Middle frontal gyrus (tissue), 1 donor: Measurements from ENCODE around the gene DIO1.

Source experiments
- DNase-seq: peaks from one replicate; pipeline ENCODE4 v3.0.0-alpha.2; 2015; ENCODE audit warnings: low spot score; ENCODE audit errors: extremely low spot score

DIO1 gene

DNA sequence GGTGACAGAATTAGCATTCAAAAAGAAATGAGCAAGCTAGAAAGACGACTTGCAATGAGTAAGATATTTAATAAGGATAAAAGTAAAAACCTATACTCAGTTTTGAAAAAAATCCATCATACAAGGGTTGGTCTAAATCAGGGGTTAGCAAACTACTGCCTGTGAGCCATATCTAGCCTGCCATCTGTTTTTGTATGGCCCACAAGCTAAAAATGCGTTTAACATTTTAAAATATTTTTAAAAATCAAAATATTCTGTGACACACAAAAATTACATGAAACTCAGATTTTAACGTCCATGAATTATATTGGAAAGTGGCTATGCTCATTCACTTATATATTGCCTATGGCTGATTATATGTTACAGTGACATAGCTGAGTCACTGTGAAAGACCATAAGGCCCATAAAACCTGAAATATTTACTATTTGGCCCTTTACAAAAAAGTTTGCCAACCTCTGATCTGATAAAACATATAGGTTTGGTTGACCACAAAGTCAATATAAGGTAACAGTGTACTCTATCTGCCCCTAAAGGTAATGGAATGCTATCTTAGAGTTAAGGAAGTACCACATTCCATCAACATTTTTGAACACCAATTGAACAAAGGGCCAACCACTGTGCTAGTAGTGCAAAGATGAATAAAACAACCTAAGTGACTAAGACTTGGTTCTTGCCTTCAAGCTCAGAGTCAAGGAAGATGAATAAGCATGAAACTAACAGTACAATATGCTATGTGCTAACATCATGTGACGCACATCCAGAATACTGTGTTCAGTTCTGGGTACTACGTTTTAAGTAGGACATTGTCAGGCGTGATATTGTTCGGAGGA is 48.4 kb downstream of the DIO1 start:
- DNase-seq = no peak

DNA sequence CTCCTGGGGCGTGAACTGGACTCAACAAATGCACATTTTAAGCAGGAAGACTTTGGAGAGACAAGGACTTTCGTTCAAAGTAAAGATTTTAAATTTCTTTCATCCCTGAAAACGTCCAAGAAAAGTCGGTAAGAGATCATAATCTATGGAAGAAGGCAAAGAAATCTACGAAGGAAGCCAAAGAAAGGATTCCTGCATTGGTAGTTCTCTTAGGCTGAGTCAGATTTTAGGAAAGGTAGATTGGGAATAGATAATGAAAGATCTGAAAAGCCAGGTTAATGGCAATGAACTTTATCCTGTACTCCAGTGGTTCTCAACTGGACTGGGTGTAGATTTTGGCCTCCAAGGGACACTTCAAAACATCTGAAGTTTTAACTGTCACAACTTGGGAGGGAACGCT is 49.1 kb downstream of the DIO1 start:
- DNase-seq = no peak

DNA sequence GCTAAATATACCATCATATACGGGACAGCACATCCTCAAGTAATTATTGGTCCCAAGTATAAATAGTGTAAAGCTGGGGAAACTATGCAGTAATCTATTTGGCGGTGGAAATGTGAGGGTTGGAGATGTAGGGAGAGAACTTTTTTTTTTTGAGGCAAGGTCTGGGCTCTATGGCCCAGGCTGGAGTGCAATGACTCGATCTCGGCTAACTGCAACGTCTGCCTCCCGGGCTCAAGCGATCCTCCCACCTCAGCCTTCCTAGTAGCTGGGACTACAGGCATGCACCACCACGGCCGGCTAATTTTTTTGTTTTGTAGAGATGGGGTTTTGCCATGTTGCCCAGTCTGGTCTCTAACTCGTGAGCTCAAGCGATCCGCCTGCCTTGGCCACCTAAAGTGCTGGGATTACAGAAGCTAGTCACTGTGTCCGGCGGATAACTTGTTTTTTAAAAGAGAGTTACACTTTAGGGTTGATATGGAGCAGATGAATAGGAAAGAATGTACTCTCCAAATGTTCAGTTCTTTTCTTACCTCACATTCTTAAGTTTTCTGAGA is 49.6 kb downstream of the DIO1 start:
- no peak for DNase-seq

DNA sequence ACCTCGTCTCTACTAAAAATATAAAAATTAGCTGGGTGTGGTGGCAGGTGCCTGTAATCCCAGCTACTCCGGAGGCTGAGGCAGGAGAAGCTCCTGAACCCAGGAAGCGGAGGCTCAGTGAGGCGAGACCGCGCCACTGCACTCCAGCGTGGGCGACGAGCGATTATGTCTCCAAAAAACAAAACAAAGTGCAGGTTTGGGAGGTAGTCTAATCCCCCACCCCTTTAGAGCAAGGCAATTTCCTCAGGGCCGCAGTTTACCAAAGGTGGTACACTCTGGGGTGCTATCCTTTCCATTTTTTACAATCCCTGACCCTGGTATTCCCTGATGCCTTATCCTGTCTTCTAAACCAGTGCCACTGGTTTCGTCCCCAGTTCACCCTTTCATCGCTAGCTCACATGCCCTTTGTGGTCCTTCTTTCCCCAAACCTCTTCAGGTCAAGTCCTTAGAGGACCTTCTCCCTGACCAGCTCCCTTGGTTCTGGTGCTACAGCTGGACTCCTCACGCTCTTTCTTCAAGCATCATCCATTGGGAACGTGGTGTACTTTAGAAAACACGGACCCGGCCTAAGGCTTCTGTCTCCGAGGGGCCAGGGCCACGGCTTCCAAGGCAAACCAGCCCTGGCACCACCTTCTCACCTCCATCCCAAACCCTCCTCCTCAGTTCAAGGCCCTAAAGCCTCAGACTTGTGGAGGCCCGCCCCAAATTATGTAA is 50.6 kb downstream of the DIO1 start:
- DNase-seq = no peak

DNA sequence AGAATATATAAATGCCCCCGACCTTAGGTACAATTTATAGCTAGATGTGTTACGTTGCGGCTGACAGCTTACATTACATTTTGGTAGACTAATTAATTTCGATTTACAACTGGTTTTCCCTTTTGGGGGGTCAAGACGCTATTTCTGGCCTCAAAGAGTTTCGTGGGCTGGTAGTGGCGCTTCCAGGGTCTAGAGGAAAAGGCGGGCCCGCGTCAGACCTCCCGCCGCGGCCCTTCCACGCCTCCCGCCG is 51.1 kb downstream of the DIO1 start:
- DNase-seq = no peak

DNA sequence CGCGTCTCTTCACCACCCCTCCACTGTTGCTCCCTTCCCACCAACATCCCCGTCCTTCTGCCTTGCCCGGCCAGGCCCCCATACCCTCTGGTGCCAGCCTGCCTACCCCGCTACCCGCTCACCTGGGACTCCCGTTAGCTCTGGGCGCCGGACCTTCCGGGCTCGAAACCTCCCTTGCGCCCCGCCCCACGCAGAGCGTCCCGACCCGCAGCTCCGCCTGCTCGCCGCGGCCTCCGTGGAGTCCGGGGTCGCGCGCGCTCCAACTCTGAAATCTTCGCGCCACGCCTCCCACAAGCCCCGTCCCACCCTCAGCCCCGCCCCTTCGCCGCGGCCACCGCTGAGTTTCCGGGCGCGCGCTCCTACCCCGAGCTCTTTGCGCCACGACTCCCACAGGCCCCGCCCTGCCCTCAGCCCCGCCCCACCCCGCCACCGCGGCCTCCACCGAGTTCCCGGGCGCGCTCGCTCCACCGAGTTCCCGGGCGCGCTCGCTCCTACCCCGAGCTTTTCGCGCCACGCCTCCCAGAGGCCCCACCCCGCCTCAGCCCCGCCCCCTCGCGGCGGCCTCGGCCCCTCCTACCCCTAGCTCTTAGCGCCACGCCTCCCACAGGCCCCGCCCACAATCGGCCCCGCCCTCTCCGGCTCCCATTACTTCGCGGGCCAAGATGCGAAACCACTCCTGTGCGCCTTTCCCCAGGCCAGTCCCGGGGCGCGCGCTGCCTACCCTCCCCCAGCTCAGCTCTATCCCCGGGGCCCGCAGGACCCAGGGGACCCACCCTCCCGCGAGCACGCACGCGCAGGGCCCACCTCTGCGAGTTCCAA is 51.7 kb downstream of the DIO1 start, which contains the start of gene IFT25:
Gene IFT25 (minus strand): TSS at position 267 of the 819 bp plus-strand sequence. CDS start 5,617 bp downstream, outside the sequence.
- peak; percentile 86 for DNase-seq

DNA sequence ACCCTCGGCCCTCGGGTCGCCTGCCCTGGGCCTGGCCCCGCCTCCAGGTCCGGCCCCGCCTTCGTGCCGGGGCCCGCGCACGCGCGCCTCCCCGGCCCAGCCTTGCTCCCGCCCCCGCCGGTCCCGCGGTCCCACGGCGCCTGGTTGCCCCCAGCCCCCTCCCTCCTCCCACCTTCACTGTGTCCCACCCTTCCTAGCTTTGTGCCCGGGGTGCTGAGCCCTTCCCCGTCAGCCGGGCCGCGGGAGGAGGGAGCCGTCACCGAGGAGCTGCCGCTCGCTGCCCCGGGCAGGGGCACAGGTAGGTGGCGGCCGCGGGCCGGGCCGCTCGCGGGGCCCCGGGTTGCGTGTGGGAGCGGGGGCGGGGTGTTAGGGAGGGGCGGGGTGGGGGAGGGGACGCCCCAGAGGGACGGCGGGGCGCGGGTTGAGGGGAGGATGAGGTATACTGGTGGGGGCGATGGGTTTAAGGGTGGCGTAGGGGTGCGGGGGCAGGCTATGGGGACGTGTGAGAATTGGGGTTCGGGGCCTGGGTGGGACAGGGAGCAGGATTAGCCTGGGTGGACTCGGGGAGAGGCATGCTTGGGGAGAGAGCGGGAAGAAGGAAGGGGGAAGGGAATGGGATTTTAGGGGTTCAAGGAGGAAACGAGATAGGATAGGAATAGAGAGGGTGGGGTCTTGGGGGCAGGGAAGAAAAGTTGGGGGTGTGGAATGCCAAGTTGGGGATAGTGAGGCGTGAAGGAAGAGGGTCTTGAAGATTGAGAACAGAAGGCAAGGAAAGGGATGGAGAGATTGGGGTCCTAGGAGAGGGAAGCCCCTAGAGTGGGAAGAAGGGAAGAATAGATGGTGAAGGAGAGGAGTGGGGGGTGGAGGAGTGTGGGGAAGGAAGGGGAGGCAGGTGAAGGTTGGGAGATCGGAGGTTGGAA is 52.5 kb downstream of the DIO1 start, which contains the start of gene LRRC42:
Gene LRRC42 (plus strand): TSS at position 99 of the 920 bp plus-strand sequence. CDS start 5,650 bp downstream, outside the sequence.
- peak; percentile 73 for DNase-seq

DNA sequence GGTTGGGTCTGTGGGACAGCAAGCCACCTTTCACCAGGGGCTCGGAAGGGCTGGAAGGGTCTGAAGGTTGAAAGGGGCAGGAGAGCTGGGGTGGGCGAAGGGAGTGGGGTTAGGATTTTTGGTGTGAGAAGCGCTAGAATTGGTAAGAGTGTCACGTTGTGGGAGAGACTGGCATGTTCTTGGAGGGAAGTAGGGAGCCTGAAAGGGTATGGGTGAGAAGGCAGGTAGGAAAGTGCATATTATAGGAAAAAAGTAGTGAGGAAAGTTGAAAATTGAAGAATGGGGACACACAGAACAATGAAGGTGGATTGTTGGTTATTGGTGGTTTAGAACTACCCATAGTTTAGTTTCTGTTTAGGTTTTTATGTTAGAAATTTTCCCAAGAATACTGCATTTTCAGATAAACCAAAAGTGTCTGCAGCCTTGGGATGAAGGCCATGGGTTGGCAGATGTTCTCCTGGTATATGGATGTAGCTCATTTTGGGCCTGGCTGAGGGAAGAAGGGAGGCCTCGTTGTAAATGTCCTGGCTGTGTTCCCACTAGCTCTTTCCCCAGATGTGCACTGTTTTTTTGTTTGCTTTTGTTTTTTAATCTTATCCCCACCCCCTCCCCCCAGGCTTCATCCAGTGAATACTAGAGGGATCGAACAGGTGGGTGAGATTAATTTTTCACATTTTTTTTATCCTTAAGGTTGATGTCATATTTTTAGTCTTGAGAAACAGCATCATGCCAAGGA is 53.4 kb downstream of the DIO1 start:
- no peak for DNase-seq

DNA sequence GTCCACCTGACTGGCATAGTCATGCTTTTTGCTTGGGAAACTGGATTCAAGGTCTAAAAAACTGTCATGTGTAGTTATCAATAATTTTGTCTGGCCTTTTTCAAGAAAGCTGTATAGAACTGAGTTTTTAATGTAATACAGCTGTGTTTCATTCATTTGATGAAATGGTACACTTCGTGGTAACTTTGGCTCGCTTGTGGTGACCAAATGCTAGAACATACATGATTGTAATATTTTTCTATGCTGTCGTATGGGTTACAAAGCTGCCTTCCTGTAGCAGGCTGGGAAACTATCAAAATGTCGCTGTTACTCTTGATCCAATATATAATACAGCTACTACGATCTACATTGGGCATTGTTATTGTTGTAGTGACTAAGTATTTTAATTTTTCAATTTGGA is 54.3 kb downstream of the DIO1 start:
- DNase-seq = no peak

DNA sequence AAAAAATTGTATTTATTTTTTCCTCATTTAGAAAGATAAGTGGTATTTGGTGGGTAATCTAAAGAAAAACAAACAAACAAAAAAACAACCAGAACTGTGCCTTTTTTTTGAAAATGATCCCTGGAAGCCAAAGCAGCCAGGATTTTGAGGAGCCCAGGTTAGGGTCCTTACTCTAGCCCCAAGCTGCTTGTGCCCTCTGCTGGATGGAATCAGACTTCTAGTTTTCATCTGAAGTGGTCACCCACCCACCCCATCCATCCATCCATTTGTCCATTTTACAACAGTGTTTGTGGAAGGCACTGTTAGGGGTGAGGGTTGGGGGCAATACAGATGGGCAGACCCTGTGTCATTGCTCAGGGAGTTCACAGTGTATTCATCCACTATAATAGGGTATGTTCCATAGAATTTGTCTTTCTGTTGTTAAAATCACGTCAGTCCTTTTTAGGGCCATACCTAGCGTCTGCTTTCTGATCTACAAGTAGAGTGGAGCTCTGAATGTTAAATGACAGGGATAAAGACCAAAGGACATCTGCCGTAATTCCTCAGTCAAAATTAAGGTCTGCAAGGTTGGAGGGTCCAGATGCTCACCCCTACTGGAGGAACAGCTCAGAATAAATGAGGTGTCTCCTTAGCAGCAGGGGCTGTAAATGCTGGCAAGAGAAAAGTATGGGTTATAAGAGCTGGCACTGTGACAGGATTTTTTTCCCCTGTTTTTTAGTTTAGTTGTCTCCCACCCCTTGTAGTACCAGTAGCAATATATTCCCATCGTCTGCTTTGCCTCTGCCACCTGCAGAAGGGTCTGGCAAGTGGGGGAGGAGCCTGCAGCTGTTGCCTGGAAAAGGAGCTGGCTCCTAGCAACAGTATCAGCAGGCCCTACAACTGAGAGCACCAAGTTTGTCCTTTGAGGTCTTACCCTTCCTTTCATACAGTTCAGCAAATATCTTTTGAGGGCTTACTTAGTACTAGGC is 55.3 kb downstream of the DIO1 start:
- DNase-seq = no peak

DNA sequence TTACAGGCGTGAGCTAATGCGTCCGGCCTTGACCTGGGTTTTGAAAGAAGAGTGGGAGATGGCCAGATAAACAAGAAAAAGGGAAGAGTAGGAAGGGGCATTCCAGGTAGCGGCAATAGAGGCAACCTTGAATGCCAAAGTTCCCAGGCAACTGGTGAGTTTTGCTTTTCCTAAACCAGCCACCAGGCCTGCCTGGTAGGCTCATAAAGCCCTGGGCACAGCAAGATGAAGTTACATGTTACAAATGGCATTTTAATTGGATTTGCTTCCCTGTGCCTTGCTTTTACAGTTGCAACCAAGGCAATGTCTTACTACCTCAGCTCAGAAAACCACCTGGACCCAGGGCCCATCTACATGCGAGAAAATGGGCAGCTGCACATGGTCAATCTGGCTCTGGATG is 57.7 kb downstream of the DIO1 start:
- no peak for DNase-seq

DNA sequence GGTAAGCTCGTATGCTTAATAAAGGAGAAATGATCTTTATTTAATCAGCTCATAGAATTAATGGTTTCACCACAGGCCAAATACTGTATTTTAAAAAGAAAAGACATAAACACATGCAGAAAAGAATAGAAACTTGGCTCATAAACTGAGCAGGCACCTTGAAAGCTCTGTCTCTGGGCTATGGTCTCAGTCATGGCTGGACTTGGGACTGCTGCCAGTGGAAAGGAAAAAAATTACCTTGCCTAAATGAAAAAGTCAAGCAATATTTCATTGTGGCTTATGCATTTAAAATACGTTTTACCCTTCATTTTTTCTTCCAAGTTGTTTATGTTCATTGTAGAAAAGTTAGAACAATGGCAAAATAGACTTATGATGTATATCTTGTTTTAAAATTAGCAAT is 60.1 kb downstream of the DIO1 start:
- DNase-seq = no peak

DNA sequence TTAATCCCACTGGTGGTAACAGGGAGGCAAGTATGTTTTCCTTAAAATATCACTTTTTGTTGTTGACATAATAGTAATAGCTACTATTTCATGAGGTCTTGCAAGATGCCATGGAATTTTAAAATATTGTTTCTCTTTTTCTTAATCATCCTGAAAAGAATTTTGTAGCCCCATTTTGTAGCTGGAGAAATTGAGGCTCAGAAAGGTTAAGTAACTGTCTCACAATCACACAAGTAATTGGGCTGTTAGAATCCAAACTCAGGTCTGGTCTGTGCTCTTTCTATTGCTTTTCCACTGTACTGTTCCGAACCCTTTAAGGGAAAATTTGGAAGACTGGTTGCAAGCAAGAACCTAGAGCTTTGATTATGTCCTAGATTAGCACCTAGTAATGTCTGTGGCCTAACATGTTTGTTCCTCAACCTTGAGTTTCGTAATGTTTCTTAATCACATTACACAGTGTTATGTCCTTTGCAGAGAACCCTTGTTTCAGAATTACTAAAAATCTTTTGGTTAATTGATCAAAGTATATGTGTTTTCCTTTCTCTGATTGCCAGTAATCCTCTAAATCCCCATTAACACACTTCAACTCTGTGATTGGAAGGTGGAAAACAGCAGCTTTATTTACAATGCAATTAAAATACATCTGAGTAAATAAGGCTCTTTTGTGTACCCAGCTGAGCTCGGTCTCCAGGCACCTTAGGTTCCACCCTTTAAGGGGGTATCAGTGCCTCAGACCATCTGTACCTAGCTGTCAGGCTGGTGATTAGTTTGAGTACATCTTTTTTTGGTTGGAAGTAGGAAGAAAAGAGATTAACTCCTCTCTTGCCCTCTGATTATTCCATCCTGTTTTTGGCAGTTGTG is 62.6 kb downstream of the DIO1 start:
- no peak for DNase-seq

DNA sequence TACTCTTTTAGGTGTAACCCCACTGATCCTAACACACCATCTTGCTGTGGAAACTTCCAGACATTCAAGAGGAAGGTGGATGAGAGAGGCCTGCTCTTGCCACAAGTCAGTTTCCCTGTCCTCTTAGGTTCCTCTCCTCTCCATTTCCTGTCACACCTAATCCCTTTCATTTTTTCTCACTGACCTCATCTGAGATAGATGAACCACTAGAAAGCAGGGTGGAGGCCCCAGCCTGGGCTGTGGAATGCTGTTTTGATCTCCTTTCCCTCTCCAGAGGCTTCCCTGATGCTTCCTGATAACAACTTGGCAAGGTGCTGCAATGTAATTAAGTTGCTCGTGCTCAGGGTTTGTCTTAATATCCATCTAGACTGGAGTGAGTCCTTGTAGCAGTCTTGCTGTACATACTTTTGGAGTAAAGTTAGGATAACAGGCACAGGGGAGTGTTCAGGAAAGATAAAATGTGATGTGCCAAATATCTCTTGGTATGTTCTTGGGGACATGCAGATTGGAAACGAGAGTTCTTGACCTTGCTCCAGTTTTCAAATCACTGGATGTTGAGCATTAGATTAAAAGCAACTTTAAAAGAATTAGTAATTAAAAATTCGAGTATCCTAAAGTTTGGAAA is 63.3 kb downstream of the DIO1 start:
- no peak for DNase-seq

DNA sequence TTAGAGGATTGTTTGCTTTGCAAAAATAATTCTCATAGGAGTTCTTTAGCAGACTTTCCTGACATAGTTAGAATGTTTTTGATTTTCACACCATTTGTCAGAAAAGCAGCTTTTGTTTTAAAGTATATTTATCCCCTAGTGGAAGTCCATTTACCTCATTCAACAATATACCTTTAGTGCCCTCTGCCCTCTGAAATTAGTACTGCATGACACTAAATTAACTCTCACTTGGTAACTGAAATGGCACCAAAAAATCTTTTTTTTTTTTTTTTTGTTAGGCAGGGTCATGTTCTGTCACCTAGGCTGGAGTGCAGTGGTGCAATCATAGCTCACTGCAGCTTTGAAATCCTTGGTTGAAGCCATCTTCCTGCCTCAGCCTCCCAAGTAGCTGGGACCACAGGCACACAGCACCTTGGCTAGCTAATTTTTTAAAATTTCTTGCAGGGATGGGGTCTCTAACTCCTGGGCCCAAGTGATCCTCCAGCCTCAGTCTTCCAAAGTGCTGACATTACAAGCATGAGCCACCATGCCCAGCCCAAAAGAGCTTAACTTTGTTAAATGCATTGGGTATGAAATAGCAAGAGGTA is 65.8 kb downstream of the DIO1 start:
- DNase-seq = no peak
